MM.1S (cell line): ENCODE measurements around the gene A3GALT2.

Experiments
- DNase-seq: peaks from one replicate; pipeline ENCODE4 v3.0.0-alpha.2; 2015
- H2AFZ ChIP-seq: fragments of 300-600 bp; sonication (generic); 2 replicates; pipeline ENCODE4 v1.6.0; 2016; ENCODE audit warnings: antibody characterized with exemption, low read length
- H3F3A ChIP-seq: fragments of 300-600 bp; sonication (generic); 2 replicates; pipeline ENCODE4 v1.6.1; 2016; ENCODE audit warnings: mild to moderate bottlenecking, antibody characterized with exemption, low read length, moderate library complexity, mixed read lengths; ENCODE audit not compliant: insufficient read depth
- H3K27ac ChIP-seq: fragments of 300-600 bp; sonication (generic); 2 replicates; pipeline ENCODE4 v1.5.1; 2016; ENCODE audit warnings: mild to moderate bottlenecking, low read length
- H3K27me3 ChIP-seq: fragments of 300-600 bp; sonication (generic); replicated peaks from 2 replicates; pipeline ENCODE4 v1.6.0; 2016; ENCODE audit warnings: low read length; ENCODE audit not compliant: insufficient read depth
- H3K36me3 ChIP-seq: fragments of 300-600 bp; sonication (generic); replicated peaks from 2 replicates; pipeline ENCODE4 v1.6.1; 2016; ENCODE audit warnings: mild to moderate bottlenecking, low read length, mixed read lengths; ENCODE audit not compliant: insufficient read depth
- H3K4me1 ChIP-seq: fragments of 300-600 bp; sonication (generic); 2 replicates; pipeline ENCODE4 v1.6.1; 2016; ENCODE audit warnings: low read length, mixed read lengths
- H3K4me2 ChIP-seq: fragments of 300-600 bp; sonication (generic); 2 replicates; pipeline ENCODE4 v1.6.0; 2016; ENCODE audit warnings: low read depth, low read length
- H3K4me3 ChIP-seq: fragments of 300-600 bp; sonication (generic); 2 replicates; pipeline ENCODE4 v1.5.1; 2016; ENCODE audit warnings: low read length, mixed read lengths
- H3K79me2 ChIP-seq: fragments of 300-600 bp; sonication (generic); 2 replicates; pipeline ENCODE4 v1.6.1; 2016; ENCODE audit warnings: mixed run types, low read length, mixed read lengths
- H3K9ac ChIP-seq: fragments of 300-600 bp; sonication (generic); 2 replicates; pipeline ENCODE4 v1.6.1; 2016; ENCODE audit warnings: low read length, mixed read lengths
- H3K9me2 ChIP-seq: fragments of 300-600 bp; sonication (generic); replicated peaks from 2 replicates; pipeline ENCODE4 v1.6.1; 2016; ENCODE audit warnings: mild to moderate bottlenecking, low read length, mixed read lengths; ENCODE audit not compliant: insufficient read depth
- H3K9me3 ChIP-seq: fragments of 300-600 bp; sonication (generic); replicated peaks from 2 replicates; pipeline ENCODE4 v1.6.1; 2016; ENCODE audit warnings: mild to moderate bottlenecking, low read length, mixed read lengths; ENCODE audit not compliant: insufficient read depth
- H4K20me1 ChIP-seq: fragments of 300-600 bp; sonication (generic); 2 replicates; pipeline ENCODE4 v1.6.1; 2016; ENCODE audit warnings: mild to moderate bottlenecking, low read length, moderate library complexity, mixed read lengths; ENCODE audit not compliant: insufficient read depth
- EZH2 ChIP-seq: fragments of 300-600 bp; sonication (generic); optimal IDR thresholded peaks from 2 replicates; pipeline ENCODE3; 2017; ENCODE audit warnings: low read depth, mild to moderate bottlenecking, antibody characterized with exemption, low read length, mixed read lengths
- EZH2phosphoT487 ChIP-seq: fragments of 300-600 bp; sonication (generic); IDR thresholded peaks from 2 replicates; pipeline ENCODE4 v1.6.1; 2018; ENCODE audit warnings: antibody characterized with exemption, low read length
- TF ChIP-seq, protein P1 (sequence below): fragments of 300-600 bp; sonication (generic); IDR thresholded peaks from 2 replicates; pipeline ENCODE4 v1.5.1; 2016; ENCODE audit warnings: antibody characterized with exemption, low read length, mixed read lengths

Gene A3GALT2

DNA sequence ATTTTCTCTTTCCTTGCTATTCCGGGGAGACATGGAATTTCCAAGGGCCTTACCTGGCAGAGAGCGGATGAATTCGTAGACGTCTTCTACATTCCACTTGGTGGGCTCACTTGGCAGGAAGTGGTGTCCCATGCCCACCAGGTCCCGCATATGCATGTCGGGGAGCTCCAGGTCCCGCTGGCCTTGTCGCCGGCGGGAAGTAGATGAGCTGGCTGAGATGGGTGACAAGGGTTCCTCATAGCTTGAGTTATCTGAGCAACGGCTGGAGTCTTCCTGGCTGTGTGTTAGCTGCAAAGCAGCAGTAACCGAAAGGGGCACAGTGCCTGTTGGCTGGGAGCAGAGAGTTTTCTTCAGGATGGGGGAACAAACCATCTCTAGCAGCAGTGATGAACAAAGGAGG is 7.9 kb upstream of the A3GALT2 start:
- no peaks in the 10 kb centered on the region for H3K27me3 ChIP-seq
- H3K4me2 ChIP-seq: no peak overlapping the region
- H3K9me2 ChIP-seq: no peaks in the 10 kb centered on the region
- H3K4me3 ChIP-seq: no peak overlapping the region
- no peak overlapping the region for H2AFZ ChIP-seq
- no peaks in the 10 kb centered on the region for H4K20me1 ChIP-seq
- TF ChIP-seq, protein P1, sequence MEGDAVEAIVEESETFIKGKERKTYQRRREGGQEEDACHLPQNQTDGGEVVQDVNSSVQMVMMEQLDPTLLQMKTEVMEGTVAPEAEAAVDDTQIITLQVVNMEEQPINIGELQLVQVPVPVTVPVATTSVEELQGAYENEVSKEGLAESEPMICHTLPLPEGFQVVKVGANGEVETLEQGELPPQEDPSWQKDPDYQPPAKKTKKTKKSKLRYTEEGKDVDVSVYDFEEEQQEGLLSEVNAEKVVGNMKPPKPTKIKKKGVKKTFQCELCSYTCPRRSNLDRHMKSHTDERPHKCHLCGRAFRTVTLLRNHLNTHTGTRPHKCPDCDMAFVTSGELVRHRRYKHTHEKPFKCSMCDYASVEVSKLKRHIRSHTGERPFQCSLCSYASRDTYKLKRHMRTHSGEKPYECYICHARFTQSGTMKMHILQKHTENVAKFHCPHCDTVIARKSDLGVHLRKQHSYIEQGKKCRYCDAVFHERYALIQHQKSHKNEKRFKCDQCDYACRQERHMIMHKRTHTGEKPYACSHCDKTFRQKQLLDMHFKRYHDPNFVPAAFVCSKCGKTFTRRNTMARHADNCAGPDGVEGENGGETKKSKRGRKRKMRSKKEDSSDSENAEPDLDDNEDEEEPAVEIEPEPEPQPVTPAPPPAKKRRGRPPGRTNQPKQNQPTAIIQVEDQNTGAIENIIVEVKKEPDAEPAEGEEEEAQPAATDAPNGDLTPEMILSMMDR: no peak
- TF ChIP-seq EZH2phosphoT487: no peak
- no peak for TF ChIP-seq EZH2
- H3K9ac ChIP-seq: no peak overlapping the region
- no peaks in the 10 kb centered on the region for H3K36me3 ChIP-seq
- H3K4me1 ChIP-seq: no peaks in the 10 kb centered on the region
- DNase-seq: no peak
- no peaks in the 10 kb centered on the region for H3K79me2 ChIP-seq
- H3K27ac ChIP-seq: no peak overlapping the region
- no peaks in the 10 kb centered on the region for H3K9me3 ChIP-seq
- H3F3A ChIP-seq: no peaks in the 10 kb centered on the region

DNA sequence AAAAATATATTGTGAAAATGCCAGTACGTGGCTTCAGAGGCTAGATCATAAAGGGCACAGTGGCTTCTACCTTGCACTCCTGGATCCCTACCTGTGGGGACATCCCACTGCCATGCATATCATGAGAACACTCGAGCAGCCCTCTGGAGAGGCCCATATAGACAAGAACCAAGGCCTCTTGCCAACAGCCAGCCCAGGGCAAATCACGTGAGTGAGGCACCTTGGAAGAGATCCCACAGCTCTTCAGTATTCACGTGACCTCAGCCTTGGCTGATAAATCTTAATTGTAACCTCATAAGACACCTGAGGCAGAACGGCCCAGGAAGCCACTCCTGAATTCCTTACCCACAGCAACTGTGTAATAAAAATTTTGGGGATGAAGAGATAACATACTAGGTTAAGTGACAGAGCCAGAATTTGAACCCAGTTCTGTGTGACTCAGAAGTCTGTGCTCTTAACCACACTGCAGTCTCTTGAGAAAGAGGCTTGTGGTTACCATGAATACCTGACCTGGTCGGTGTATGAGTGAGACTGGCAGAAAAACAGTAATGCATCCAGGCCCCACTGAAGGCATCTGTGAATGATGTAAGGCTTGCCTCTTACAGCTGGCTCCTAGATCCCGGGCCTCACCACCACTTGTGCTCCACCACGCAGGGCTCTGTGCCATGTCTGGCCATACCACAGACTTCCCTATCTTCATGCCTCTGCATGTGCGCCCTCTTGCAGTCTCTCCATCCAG is 6.9 kb upstream of the A3GALT2 start:
- Histone ChIP-seq H2AFZ (no peak overlapping the region), H3K9me3 (no peaks in the 10 kb centered on the region), H3K4me1 (no peaks in the 10 kb centered on the region), H3K27me3 (no peaks in the 10 kb centered on the region), H4K20me1 (no peaks in the 10 kb centered on the region), H3K9ac (no peak overlapping the region), H3K4me3 (no peak overlapping the region), H3K27ac (no peak overlapping the region), H3K36me3 (no peaks in the 10 kb centered on the region), H3F3A (no peaks in the 10 kb centered on the region), H3K9me2 (no peaks in the 10 kb centered on the region), H3K79me2 (no peaks in the 10 kb centered on the region), H3K4me2 (no peak overlapping the region)
- DNase-seq: no peak
- TF ChIP-seq EZH2phosphoT487 (no peak), EZH2 (no peak)
- TF ChIP-seq, protein P1: no peak

DNA sequence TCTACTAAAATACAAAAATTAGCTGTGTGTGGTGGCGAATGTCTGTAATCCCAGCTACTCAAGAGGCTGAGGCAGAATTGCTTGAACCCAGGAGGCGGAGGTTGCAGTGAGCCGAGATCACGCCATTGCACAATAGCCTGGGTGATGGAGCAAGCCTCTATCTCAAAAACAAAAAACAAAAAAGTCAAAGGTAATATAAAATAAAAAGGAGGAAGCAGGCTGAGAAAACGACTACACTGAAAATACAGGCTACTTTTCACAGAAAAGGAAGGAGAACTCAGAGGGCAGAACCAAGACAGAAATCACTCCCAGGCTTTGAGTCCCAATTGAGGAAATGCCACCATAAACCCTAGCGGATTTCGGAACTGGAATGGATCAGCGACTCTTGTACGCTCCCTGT is 5.9 kb upstream of the A3GALT2 start:
- H3F3A ChIP-seq: no peaks in the 10 kb centered on the region
- no peak overlapping the region for H3K4me3 ChIP-seq
- DNase-seq: no peak
- no peak overlapping the region for H2AFZ ChIP-seq
- H3K4me1 ChIP-seq: no peaks in the 10 kb centered on the region
- H4K20me1 ChIP-seq: no peaks in the 10 kb centered on the region
- no peaks in the 10 kb centered on the region for H3K36me3 ChIP-seq
- H3K27ac ChIP-seq: no peak overlapping the region
- H3K79me2 ChIP-seq: no peaks in the 10 kb centered on the region
- H3K9me2 ChIP-seq: no peaks in the 10 kb centered on the region
- no peak overlapping the region for H3K4me2 ChIP-seq
- TF ChIP-seq EZH2: no peak
- TF ChIP-seq, protein P1: no peak
- no peak for TF ChIP-seq EZH2phosphoT487
- no peaks in the 10 kb centered on the region for H3K27me3 ChIP-seq
- no peaks in the 10 kb centered on the region for H3K9me3 ChIP-seq
- no peak overlapping the region for H3K9ac ChIP-seq
